PC-9 (cell line): ENCODE measurements around the gene ADCY3. TPM values are rescaled to one million over a fixed set of nuclear protein-coding genes. Genes with fewer than 3 reads are reported as not detected.

Experiments used
- BruUV-seq: library from RNA; stranded (reverse); fragments of 400-500 nt; replicated peaks from 2 replicates; lab custom pipeline; 2021; lab: Mats Ljungman, UMichigan
- CTCF ChIA-PET: fragments of 300-600 bp; sonication (Branson Sonifier 250); formaldehyde crosslinking; loops from one replicate; lab custom pipeline; 2022; ENCODE audit warnings: antibody characterized with exemption; lab: Charles Lee
- POLR2A ChIA-PET: fragments of 300-600 bp; sonication (Branson Sonifier 250); formaldehyde crosslinking; loops from one replicate; lab custom pipeline; 2022; ENCODE audit warnings: antibody characterized with exemption; ENCODE audit not compliant: unreplicated experiment; lab: Charles Lee
- DNase-seq, 2 experiments: peaks; one replicate each; pipeline versions ENCODE4 v3.0.0 to v3.0.0-alpha.2; 2015 to 2022; ENCODE audit warnings: mixed read lengths in 1 of 2
- H2AFZ ChIP-seq: fragments of 200-600 bp; sonication (generic); 2 replicates; pipeline ENCODE4 v1.8.1; 2017; ENCODE audit warnings: antibody characterized with exemption
- H3F3A ChIP-seq: fragments of 200-600 bp; sonication (generic); 2 replicates; pipeline ENCODE4 v1.8.1; 2017; ENCODE audit warnings: antibody characterized with exemption, mild to moderate bottlenecking, low read depth; ENCODE audit not compliant: insufficient read depth
- H3K27ac ChIP-seq: fragments of 200-600 bp; sonication (generic); 2 replicates; pipeline ENCODE4 v1.6.1; 2016; ENCODE audit warnings: mixed run types
- H3K27me3 ChIP-seq: fragments of 200-600 bp; sonication (generic); 2 replicates; pipeline ENCODE4 v1.6.1; 2016; ENCODE audit warnings: low read depth, mixed run types; ENCODE audit not compliant: insufficient read depth
- H3K36me3 ChIP-seq: fragments of 200-600 bp; sonication (generic); 2 replicates; pipeline ENCODE4 v1.6.1; 2016; ENCODE audit warnings: low read depth, mixed run types
- H3K4me1 ChIP-seq: fragments of 200-600 bp; sonication (generic); replicated peaks from 2 replicates; pipeline ENCODE4 v1.6.1; 2016; ENCODE audit warnings: mixed run types; ENCODE audit not compliant: insufficient read depth
- H3K4me2 ChIP-seq: fragments of 200-600 bp; sonication (generic); 2 replicates; pipeline ENCODE4 v1.6.1; 2017; ENCODE audit warnings: mixed run types
- H3K4me3 ChIP-seq: fragments of 200-600 bp; sonication (generic); 2 replicates; pipeline ENCODE4 v1.6.1; 2016; ENCODE audit warnings: mixed run types
- H3K79me2 ChIP-seq: fragments of 200-600 bp; sonication (generic); 2 replicates; pipeline ENCODE4 v1.6.1; 2017; ENCODE audit warnings: low read depth, mixed run types
- H3K9me2 ChIP-seq: fragments of 200-600 bp; sonication (generic); 2 replicates; pipeline ENCODE4 v1.8.1; 2017; ENCODE audit warnings: mild to moderate bottlenecking; ENCODE audit not compliant: insufficient read depth
- H3K9me3 ChIP-seq: fragments of 200-600 bp; sonication (generic); 2 replicates; pipeline ENCODE4 v1.8.1; 2016; ENCODE audit warnings: low read depth; ENCODE audit not compliant: insufficient read depth
- H4K20me1 ChIP-seq: fragments of 200-600 bp; sonication (generic); 2 replicates; pipeline ENCODE4 v1.8.1; 2017; ENCODE audit not compliant: insufficient read depth
- EZH2 ChIP-seq: fragments of 200-600 bp; sonication (generic); IDR thresholded peaks from 2 replicates; pipeline ENCODE4 v1.8.0; 2017; ENCODE audit warnings: antibody characterized with exemption, low read depth
- intact Hi-C: fragments of 100-400 bp; cut with micrococcal nuclease; formaldehyde crosslinking; loops from one replicate; pipeline ENCODE4 v1.10.0; 2022; ENCODE audit not compliant: unreplicated experiment
- total RNA-seq: library from RNA; stranded (reverse); gene quantifications from 2 replicates; pipeline ENCODE4 v1.2.3, GENCODE V29; 2021
- TF ChIP-seq, protein P1 (sequence below): fragments of 200-600 bp; sonication (generic); conservative IDR thresholded peaks from 2 replicates; pipeline ENCODE4 v1.6.1; 2017; ENCODE audit warnings: mixed run types, antibody characterized with exemption, mild to moderate bottlenecking, moderate library complexity

Gene ADCY3
- total RNA-seq, 1 experiment from 2014 or later = 46.3 TPM

DNA sequence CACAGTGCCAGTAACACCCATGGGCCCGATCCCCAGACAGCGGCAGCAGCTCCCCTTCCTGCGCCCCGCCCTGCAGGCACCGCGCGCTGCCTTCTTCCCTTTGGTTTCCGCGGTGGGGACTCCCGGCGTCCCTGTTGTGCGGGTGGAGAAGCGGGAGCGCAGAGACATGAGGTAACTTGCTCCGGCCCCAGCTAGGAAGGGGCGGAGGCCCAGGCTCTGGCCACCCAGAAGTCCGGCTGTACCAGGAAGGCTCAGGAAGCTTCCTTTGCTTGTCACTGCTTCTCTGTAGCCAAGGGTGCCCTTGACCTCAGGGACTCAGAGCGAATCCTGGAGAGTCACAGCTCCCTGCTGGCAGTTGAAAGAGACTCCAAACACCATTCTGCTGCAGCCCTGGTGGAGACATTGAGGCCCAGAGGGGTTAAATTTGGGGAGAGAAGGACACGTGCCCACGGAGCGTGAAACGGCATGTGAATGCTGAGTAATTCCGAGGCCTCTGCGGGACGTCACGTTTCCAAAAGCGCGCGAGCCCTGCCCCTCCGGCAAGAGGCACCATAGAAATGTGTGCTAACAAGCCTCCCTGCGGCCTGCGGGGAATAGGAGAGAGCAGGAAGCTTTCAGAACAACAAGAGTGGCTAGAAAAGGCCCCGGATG is 6.7 kb upstream of the ADCY3 start:
- no TSS peak for BruUV-seq
- Histone ChIP-seq H3K4me3 (no peak overlapping the region), H3K9me2 (no peaks in the 10 kb centered on the region), H3K79me2 (no peaks in the 10 kb centered on the region), H3K4me1 (no peaks in the 10 kb centered on the region), H2AFZ (no peak overlapping the region), H3K4me2 (no peak overlapping the region), H3F3A (no peaks in the 10 kb centered on the region), H3K36me3 (no peaks in the 10 kb centered on the region), H3K27me3 (no peaks in the 10 kb centered on the region), H3K27ac (no peak overlapping the region), H4K20me1 (no peaks in the 10 kb centered on the region), H3K9me3 (no peaks in the 10 kb centered on the region)
- ChIA-PET CTCF (no interaction called here), POLR2A (no interaction called here)
- DNase-seq = no peak
- intact Hi-C loops = no loop called here
- TF ChIP-seq, protein P1, sequence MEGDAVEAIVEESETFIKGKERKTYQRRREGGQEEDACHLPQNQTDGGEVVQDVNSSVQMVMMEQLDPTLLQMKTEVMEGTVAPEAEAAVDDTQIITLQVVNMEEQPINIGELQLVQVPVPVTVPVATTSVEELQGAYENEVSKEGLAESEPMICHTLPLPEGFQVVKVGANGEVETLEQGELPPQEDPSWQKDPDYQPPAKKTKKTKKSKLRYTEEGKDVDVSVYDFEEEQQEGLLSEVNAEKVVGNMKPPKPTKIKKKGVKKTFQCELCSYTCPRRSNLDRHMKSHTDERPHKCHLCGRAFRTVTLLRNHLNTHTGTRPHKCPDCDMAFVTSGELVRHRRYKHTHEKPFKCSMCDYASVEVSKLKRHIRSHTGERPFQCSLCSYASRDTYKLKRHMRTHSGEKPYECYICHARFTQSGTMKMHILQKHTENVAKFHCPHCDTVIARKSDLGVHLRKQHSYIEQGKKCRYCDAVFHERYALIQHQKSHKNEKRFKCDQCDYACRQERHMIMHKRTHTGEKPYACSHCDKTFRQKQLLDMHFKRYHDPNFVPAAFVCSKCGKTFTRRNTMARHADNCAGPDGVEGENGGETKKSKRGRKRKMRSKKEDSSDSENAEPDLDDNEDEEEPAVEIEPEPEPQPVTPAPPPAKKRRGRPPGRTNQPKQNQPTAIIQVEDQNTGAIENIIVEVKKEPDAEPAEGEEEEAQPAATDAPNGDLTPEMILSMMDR = no peak
- no peak for TF ChIP-seq EZH2

DNA sequence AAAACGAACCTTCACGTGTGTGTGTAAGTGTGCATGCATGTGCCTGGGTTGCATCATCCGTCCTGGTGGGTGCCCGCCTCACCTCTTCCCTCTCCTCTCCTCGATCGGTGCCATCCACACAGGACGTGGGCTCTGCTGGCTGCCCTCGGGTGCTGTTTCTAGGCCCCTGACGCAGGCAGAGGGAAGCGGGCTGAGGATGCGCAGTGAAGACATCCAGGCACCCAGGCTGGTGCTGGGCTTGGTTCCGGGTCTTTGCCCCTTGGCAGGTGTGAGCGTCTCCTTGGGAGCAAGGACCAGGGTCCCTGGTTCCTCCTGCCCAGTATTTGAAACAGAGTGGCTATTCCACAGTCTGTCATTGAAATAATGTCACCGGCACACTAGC is 6.2 kb upstream of the ADCY3 start:
- Histone ChIP-seq H3K27ac (no peak overlapping the region), H3K9me2 (no peaks in the 10 kb centered on the region), H2AFZ (no peak overlapping the region), H3K4me2 (no peak overlapping the region), H3K9me3 (no peaks in the 10 kb centered on the region), H3K27me3 (no peaks in the 10 kb centered on the region), H3F3A (peaks cover 4% of the 10 kb centered on the region; the same call in 1 of the 2 replicates), H3K4me1 (peaks cover 3% of the 10 kb centered on the region; the same call in 1 of the 2 replicates), H3K4me3 (no peak overlapping the region), H4K20me1 (no peaks in the 10 kb centered on the region), H3K36me3 (no peaks in the 10 kb centered on the region), H3K79me2 (no peaks in the 10 kb centered on the region)
- intact Hi-C loops = no loop called here
- ChIA-PET POLR2A (no interaction called here), CTCF (no interaction called here)
- TF ChIP-seq, protein P1 = no peak
- TF ChIP-seq EZH2 = no peak
- no TSS peak for BruUV-seq
- no peak for DNase-seq

- Histone ChIP-seq H2AFZ (no peak overlapping the region), H3F3A (peaks cover 7% of the 10 kb centered on the region), H3K4me2 (no peak overlapping the region), H3K4me3 (no peak overlapping the region), H4K20me1 (no peaks in the 10 kb centered on the region), H3K9me3 (no peaks in the 10 kb centered on the region), H3K36me3 (no peaks in the 10 kb centered on the region), H3K79me2 (no peaks in the 10 kb centered on the region), H3K27ac (no peak overlapping the region), H3K9me2 (no peaks in the 10 kb centered on the region), H3K4me1 (peaks cover 7% of the 10 kb centered on the region; the same call in 1 of the 2 replicates), H3K27me3 (no peaks in the 10 kb centered on the region)
- no TSS peak for BruUV-seq
- DNase-seq = no peak
- CTCF ChIA-PET = no interaction called here
- POLR2A ChIA-PET = no interaction called here
- intact Hi-C loops = no loop called here
- TF ChIP-seq EZH2 = no peak
- TF ChIP-seq, protein P1 = no peak
These were observed 5.8 kb upstream of the ADCY3 start for GRCh38 chr2:24925815-24926214.
